Tibial artery (tissue), 4 donors: ENCODE measurements around the gene SLC66A2.

Experiments used
- DNase-seq, 2 donors: peaks; one replicate each; pipeline ENCODE4 v3.0.0-alpha.2; 2019
- H3K27ac ChIP-seq, 2 donors: fragments of 200-600 bp; sonication (generic) in 1 of 2; 1 replicate in 1 of 2; 2 replicates in 1 of 2; pipeline ENCODE4 v1.5.1; 2018 to 2019; ENCODE audit warnings: mild to moderate bottlenecking in 1 of 2
- H3K27me3 ChIP-seq, 2 donors: fragments of 200-600 bp; sonication (generic) in 1 of 2; one replicate each; pipeline versions ENCODE4 v1.5.1 to v1.6.0; 2016 to 2019
- H3K36me3 ChIP-seq, 3 donors: fragments of 200-600 bp; sonication (generic) in 2 of 3; one replicate each; pipeline ENCODE4 v1.5.1; 2016 to 2019; ENCODE audit warnings: mild to moderate bottlenecking in 2 of 3
- H3K4me1 ChIP-seq, 4 donors: fragments of 200-600 bp; sonication (generic) in 2 of 4; 1 replicate in 3 of 4; 2 replicates in 1 of 4; pipeline ENCODE4 v1.5.1; 2016 to 2019
- H3K4me3 ChIP-seq, 2 donors: fragments of 200-600 bp; sonication (generic) in 1 of 2; 1 replicate in 1 of 2; 2 replicates in 1 of 2; pipeline ENCODE4 v1.5.1; 2018 to 2019; ENCODE audit warnings: mild to moderate bottlenecking in 2 of 2
- H3K9me3 ChIP-seq, 3 donors: fragments of 200-600 bp; sonication (generic) in 1 of 3; one replicate each; pipeline ENCODE4 v1.5.1; 2016 to 2019
- CTCF ChIP-seq, 2 experiments: fragments of 200-600 bp in 1 of 2; fragments of 450-650 bp in 1 of 2; IDR thresholded peaks; one replicate each; pipeline ENCODE4 v1.5.1; 2017 to 2019; ENCODE audit warnings: antibody characterized with exemption in 2 of 2, mild to moderate bottlenecking in 1 of 2, moderate library complexity in 1 of 2
- intact Hi-C: fragments of 100-400 bp; cut with DNase I; formaldehyde crosslinking; loops from one replicate; pipeline ENCODE4 v1.15.0; 2023; ENCODE audit warnings: low total_unique reads

SLC66A2 gene

GRCh38 chr18:79923896-79924585 lies 27.4 kb downstream of the SLC66A2 start:
- Histone ChIP-seq H3K27ac (no peak overlapping the region), H3K9me3 (peaks cover 0 to 6% (median 5%) of the 10 kb centered on the region in 3 donors), H3K4me3 (no peak overlapping the region), H3K4me1 (no peaks in the 10 kb centered on the region), H3K27me3 (no peaks in the 10 kb centered on the region), H3K36me3 (peaks cover 11 to 49% (median 44%) of the 10 kb centered on the region in 3 donors)
- intact Hi-C loops, result no loop called here
- DNase-seq, result peak; percentile 5 to 38
- no peak for TF ChIP-seq CTCF (IDR thresholded peaks at IDR 0.05)

GRCh38 chr18:79922971-79923411 lies 28.5 kb downstream of the SLC66A2 start:
- Histone ChIP-seq H3K4me1 (no peaks in the 10 kb centered on the region), H3K27ac (no peak overlapping the region), H3K36me3 (peaks cover 11 to 49% (median 44%) of the 10 kb centered on the region in 3 donors), H3K9me3 (no peaks in the 10 kb centered on the region), H3K4me3 (no peak overlapping the region), H3K27me3 (no peaks in the 10 kb centered on the region)
- no peak for TF ChIP-seq CTCF (IDR thresholded peaks at IDR 0.05)
- intact Hi-C loops, result no loop called here
- peak; percentile 10 to 48 for DNase-seq

GRCh38 chr18:79921984-79922965 lies 29.2 kb downstream of the SLC66A2 start:
- no peaks in the 10 kb centered on the region for H3K9me3 ChIP-seq
- intact Hi-C loops, result no loop called here
- no peaks in the 10 kb centered on the region for H3K4me1 ChIP-seq
- no peak for TF ChIP-seq CTCF (IDR thresholded peaks at IDR 0.05)
- peaks cover 13 to 48% (median 45%) of the 10 kb centered on the region in 3 donors for H3K36me3 ChIP-seq
- peak in 1 of 2 donors; percentile 53 for DNase-seq
- H3K27ac ChIP-seq, result no peak overlapping the region
- H3K4me3 ChIP-seq, result no peak overlapping the region
- no peaks in the 10 kb centered on the region for H3K27me3 ChIP-seq

GRCh38 chr18:79919089-79919488 lies 32.4 kb downstream of the SLC66A2 start:
- TF ChIP-seq CTCF (IDR thresholded peaks at IDR 0.05), result no peak
- Histone ChIP-seq H3K27me3 (no peaks in the 10 kb centered on the region), H3K4me3 (no peak overlapping the region), H3K9me3 (no peaks in the 10 kb centered on the region), H3K4me1 (no peaks in the 10 kb centered on the region), H3K27ac (no peak overlapping the region), H3K36me3 (peaks cover 34 to 63% (median 63%) of the 10 kb centered on the region in 3 donors)
- intact Hi-C loops, result no loop called here
- DNase-seq, result peak; percentile 10 to 50

GRCh38 chr18:79918615-79919011 lies 32.8 kb downstream of the SLC66A2 start:
- peak; percentile 9 to 61 for DNase-seq
- Histone ChIP-seq H3K4me1 (no peaks in the 10 kb centered on the region), H3K36me3 (peaks cover 34 to 66% (median 63%) of the 10 kb centered on the region in 3 donors), H3K27ac (no peak overlapping the region), H3K9me3 (no peaks in the 10 kb centered on the region), H3K27me3 (no peaks in the 10 kb centered on the region), H3K4me3 (no peak overlapping the region)
- intact Hi-C loops, result no loop called here
- TF ChIP-seq CTCF (IDR thresholded peaks at IDR 0.05), result no peak
